KOPT-K1 (cell line): ENCODE results near the gene TOP2A.

Experiments used
- H3K27ac ChIP-seq: fragments of 200-600 bp; sonication (generic); 2 replicates; pipeline ENCODE4 v1.5.1; 2016; ENCODE audit warnings: antibody characterized with exemption, mild to moderate bottlenecking, low read depth, low read length; ENCODE audit not compliant: poor library complexity, severe bottlenecking
- H3K36me3 ChIP-seq: fragments of 200-600 bp; sonication (generic); 2 replicates; pipeline ENCODE4 v1.5.1; 2017; ENCODE audit warnings: antibody characterized with exemption, mild to moderate bottlenecking, low read length, moderate library complexity; ENCODE audit not compliant: insufficient read depth
- H3K9me3 ChIP-seq: fragments of 200-600 bp; sonication (generic); 2 replicates; pipeline ENCODE4 v1.5.1; 2017; ENCODE audit warnings: antibody characterized with exemption, low read length, mild to moderate bottlenecking; ENCODE audit not compliant: insufficient read depth, poor library complexity, severe bottlenecking

Gene TOP2A

DNA sequence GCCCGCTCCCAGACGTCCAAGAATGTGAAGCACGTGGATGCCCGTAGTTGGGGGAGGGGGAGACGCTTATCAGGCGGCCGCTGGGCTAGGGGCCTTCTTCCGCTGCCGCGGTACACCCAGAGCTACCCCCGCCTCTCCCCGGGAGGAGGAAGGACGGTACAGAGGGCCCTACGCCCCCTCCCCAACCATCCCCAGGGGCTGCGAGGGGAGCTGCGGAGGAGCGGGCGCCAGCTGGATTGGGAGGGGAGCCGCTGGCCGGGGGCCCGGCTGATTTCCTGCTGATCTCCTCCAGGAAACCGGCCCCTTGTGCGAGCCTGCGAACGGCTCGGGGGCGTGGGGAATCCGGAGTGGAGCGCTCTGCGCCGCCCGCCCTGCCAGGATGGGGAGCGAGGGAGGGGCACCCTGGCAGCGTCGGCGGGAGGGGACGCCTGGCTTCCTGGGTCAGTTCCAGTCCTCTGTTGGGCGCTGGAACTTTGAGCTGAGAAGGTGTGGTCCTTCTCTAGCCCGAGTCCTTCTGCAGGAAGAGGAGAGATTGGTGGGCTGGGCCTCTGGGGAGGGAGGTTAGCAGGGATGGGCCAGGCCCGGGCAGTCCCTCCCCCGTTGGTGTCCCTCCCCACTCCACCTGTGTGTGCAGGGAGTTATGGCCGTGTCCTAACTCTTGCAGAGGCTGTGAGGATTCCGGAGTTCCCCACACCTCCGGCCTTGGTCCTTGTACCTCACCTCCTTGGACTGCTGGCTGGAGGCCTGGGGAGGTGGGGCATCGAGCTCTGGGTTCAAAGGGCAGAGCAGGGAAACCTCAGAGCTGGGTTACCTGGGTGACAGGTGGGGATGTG is 72.3 kb downstream of the TOP2A start:
- peaks cover 18% of the 10 kb centered on the region for H3K36me3 ChIP-seq
- peak overlapping the region; percentile 51 for H3K27ac ChIP-seq

DNA sequence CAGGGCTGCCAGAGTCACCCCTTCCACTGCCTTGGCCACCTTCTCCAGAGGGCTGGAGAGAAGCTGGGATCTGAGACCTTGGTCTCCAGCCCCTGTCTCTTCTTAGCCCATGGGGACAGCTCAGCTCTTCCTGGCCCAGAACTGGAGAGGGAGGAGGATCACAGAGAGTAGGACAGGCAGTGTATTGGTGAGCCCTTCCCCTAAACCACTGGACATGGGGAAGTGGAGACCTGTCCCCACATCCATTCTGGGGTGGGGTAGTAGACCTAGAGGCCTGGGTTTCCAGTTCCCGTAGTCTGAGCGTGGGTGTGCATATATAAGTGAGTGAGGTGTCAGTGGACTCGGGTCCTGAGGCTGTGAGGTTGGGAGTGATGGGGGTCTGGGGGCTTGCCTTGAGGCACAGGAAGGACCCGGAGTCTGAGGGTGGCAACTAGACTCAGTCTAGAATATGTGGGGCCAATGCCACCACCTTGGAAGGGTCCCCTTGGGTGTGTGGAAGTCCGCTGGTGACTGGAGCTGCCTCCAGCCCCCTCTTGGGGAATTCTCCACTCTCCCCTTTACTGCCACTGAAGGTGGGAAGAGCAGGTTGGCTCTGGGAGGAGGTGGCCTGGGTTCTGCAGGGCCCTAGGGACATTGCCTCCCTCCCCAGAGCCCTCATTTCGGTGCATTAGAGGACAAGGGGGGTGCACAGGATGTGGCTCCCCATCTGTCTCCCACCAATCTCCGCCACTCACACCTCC is 73.1 kb downstream of the TOP2A start:
- peak overlapping the region; percentile 51 for H3K27ac ChIP-seq
- peaks cover 10% of the 10 kb centered on the region for H3K36me3 ChIP-seq
- no peaks in the 10 kb centered on the region for H3K9me3 ChIP-seq

More for the DNA sequence above, 72.3 kb downstream of the TOP2A start:
- no peaks in the 10 kb centered on the region for H3K9me3 ChIP-seq

DNA sequence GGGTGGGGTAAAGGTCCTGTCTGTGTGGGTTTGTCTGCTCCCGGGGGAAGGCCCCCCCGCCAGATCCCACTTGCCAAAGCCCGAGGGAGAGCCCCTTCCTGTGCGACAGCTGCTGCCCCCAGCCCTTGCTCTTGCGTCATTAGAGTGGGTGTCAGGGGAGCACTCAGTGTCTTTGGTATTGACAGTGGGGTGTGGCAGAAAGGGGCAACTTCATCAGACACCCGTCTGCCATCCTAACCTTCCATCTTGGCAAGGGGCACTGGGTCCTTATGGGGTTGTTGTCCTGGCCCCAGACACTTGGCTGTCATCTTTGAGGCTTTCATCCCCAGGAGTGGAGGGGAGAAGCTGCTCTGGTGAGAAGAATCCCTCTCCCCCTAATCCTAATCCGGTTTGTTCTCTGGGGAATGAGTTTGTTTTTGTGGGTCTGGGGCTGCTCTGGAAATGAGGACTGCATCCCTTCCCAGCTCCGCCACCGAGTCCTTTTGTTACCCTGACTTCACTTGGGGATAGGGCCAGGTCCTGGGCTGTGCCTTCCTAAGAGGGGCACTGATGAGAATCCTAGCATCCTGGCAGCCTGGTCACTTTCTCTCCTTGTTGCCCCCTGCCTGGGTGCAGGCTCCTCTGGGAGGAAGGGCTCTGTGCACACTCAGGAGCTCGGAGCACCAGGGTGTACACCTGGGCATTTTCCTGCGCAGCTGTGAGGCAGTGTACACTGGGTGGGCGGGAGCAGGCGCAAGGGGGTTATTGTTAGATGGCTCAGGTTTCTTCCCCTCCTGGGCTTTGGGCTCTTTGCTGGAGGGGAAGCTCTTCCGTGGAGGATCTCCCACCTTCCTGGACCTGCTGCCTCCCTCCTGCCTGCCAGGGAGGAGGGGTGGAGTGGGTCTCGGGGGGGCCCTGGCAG is 74.2 kb downstream of the TOP2A start:
- Histone ChIP-seq H3K9me3 (no peaks in the 10 kb centered on the region), H3K27ac (no peak overlapping the region), H3K36me3 (no peaks in the 10 kb centered on the region)

DNA sequence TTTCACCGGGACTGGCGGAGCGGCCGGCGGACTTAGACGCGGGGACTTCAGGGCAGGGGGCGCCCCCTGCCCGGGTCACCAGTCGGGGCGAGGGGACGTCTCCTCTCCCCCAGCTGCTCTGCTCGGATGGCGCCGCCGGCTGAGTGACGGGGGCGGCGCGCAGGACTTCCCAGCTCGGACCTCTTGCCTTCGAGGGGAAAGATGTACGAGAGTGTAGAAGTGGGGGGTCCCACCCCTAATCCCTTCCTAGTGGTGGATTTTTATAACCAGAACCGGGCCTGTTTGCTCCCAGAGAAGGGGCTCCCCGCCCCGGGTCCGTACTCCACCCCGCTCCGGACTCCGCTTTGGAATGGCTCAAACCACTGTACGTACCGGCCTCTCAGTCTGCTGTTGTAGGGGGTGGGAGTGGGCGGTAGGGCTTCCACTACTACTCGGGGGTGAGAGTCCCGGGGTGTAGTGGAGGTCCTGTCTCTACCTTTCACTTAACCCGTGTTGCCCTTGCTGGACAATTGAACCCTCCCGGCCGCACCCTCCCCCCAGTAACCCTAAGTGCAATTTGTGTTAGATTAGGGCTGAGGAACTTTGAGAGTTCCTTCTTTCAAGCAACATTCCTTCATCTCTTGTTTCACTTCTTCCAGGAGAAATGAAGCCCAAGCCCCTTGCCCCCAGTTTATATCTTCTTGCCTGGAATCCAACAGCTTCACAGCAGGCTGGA is 75.0 kb downstream of the TOP2A start:
- no peaks in the 10 kb centered on the region for H3K9me3 ChIP-seq
- H3K27ac ChIP-seq: no peak overlapping the region
- H3K36me3 ChIP-seq: no peaks in the 10 kb centered on the region

DNA sequence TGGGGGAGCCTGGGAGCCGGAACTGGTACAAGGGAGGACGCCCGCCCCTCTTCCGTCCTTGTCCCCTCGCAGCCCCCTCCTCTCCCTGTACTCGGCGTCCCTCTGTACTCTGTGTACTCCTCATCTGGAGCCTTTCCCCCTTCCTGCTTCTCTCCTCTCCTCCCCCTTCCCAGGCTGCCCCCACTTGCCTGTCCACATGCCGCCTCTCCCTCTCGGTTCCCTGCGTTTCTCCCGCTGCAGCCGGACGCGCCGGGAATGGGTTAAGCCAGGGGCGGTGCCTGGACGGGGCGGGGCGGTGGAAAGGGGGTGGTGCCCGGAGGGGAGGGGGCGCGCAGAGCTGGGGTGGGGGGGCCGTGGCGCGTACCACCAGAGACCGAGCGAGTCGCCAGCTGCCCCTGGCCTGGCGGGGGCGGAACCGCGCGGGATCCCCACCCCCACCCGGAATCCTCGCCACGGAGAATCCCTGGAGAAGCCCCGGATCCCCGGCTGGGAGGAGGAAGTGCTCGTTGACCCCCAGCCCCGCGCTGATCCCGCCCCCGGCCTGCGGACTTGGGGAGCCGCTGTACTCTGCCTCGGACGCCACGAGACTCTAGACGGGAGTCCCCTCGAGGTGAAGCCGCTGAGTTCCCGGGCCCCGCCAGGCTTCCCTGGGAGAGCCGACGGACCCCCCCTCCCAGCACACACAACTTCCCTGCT is 75.7 kb downstream of the TOP2A start:
- Histone ChIP-seq H3K9me3 (no peaks in the 10 kb centered on the region), H3K36me3 (no peaks in the 10 kb centered on the region), H3K27ac (peak overlapping the region; percentile 54)

DNA sequence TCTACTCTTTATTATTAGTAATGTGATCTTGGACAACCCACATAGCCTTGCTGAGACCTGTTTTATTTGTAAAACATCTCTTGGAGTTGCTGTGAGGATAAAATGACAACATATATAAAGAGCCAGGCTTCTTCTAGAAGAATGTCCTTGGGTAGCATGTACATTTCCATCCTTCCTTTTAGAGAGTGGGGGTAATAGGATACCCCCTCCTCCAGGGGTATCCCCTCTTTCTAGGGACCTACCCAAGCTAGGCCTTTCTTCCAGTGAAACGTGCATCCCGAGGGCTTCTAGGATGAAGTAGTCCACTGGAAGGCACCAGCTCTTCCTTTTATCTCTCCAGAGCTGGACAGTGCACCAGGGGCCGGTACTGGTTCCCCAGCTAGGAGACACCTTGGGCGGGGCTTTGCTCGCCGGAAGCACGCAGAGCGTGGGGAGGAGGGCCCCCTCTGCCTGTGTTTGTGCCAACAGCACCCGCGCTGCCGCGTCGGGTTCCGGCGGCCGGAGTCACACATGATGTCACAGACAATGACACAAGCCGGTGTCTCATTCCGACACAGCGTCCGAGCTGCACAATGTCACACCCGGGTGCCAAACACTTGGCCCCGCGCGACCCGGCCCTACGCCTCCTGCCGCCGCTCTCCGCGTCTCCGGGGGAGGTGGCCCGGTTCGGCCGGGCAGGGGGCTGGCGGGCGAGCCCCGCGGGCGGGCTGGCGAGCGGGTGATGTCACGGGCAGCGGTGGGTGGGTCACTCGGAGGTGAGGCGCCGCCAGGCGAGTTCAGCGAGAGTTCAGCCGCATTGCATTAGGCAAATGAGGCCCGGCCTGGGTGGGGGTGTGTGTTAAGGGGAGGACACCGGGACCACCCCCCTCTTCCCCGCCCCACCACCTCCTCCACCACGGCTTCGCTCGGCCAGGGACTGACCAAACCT is 76.6 kb downstream of the TOP2A start:
- Histone ChIP-seq H3K9me3 (no peaks in the 10 kb centered on the region), H3K27ac (peak overlapping the region; percentile 54), H3K36me3 (no peaks in the 10 kb centered on the region)

DNA sequence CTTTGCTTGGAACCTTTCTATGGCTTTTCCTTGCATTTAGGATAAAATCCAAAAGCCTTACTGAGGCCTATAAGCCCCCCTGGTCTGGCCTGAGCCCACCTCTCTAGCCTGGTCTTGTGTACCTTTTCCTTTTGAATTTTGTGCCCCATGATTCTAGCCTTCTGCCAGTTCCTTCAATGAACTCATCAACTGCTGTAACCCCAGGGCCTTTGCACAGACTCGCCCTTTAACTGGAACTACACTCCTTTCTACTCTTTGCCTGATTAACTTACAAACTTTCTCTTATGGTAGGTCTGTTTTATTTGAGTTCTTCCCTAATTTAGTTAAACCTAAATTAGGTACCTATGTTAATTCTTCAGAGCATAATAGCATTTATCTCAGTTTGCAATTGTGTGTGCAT is 77.4 kb downstream of the TOP2A start:
- H3K27ac ChIP-seq: peak overlapping the region; percentile 79
- H3K9me3 ChIP-seq: no peaks in the 10 kb centered on the region
- H3K36me3 ChIP-seq: no peaks in the 10 kb centered on the region

DNA sequence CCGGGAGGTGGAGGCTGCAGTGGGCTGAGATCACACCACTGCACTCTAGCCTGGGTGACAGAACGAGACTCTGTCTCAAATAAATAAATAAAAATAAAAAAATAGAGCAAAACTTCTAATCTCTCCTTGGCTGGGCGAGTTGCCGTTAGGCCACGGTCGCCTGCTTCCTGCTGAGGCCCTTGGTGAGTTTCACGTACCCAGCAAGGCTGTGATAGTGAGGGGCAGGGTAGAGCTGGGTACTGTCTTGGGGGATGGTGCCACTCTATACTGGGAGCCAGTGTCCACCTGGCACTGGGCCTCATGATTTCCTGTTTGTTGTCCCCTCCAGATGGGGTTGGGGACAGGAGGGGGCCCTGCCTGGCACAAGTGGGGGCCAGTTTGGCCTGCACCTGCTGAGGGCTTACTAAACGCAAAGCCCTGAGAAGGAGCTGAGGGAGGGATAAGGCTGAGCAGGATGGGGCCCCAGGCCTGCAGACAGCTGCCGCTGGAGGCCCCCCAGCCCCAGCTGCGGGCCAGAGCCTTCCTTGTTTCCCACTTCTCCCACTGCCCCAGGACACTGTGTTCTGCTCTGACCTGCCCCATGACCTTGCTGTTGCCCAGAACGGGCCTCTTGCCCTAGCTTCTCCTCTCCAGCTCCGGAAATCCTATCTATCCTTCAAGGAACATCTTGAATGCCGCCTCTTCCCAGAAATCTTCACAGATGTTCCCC is 78.6 kb downstream of the TOP2A start:
- Histone ChIP-seq H3K9me3 (no peaks in the 10 kb centered on the region), H3K36me3 (no peaks in the 10 kb centered on the region), H3K27ac (peak overlapping the region; percentile 79)
